ENCODE results near the gene SH3RF3. TPM values are rescaled to one million over a fixed set of nuclear protein-coding genes. Genes with fewer than 3 reads are reported as not detected.

Gene SH3RF3
- total RNA-seq, 1 donor from 2014 or later, result under 0.01 TPM

- FAIRE-seq, result no peak
- no peaks in the 10 kb centered on the region for H3K36me3 ChIP-seq (ENCODE audit: control insufficient read depth, insufficient read depth, low read length)
- no peak for TF ChIP-seq CTCF (IDR thresholded peaks at IDR 0.05; ENCODE audit: insufficient read depth, low read length, severe bottlenecking)
Observed at GRCh38 chr2:109292386-109292785, 163.4 kb downstream of the SH3RF3 start.

GRCh38 chr2:109293663-109294062, 164.7 kb downstream of the SH3RF3 start:
- FAIRE-seq (no peak), DNase-seq (ENCODE audit: low read depth) (no peak)
- H3K4me3 ChIP-seq (ENCODE audit: low read depth, low read length), result no peak overlapping the region
- H3K36me3 ChIP-seq (ENCODE audit: control insufficient read depth, insufficient read depth, low read length), result no peaks in the 10 kb centered on the region
- peaks cover 2% of the 10 kb centered on the region for H3K27me3 ChIP-seq (ENCODE audit: control insufficient read depth, insufficient read depth, low read length)
- TF ChIP-seq CTCF (IDR thresholded peaks at IDR 0.05; ENCODE audit: insufficient read depth, low read length, severe bottlenecking), result no peak

More at GRCh38 chr2:109292386-109292785, 163.4 kb downstream of the SH3RF3 start:
- peaks cover 1% of the 10 kb centered on the region for H3K27me3 ChIP-seq (ENCODE audit: control insufficient read depth, insufficient read depth, low read length)
- DNase-seq (ENCODE audit: low read depth), result no peak
- no peak overlapping the region for H3K4me3 ChIP-seq (ENCODE audit: low read depth, low read length)

- Histone ChIP-seq H3K4me3 (ENCODE audit: low read depth, low read length) (no peak overlapping the region), H3K36me3 (ENCODE audit: control insufficient read depth, insufficient read depth, low read length) (no peaks in the 10 kb centered on the region), H3K27me3 (ENCODE audit: control insufficient read depth, insufficient read depth, low read length) (peaks cover 3% of the 10 kb centered on the region)
- TF ChIP-seq CTCF (IDR thresholded peaks at IDR 0.05; ENCODE audit: insufficient read depth, low read length, severe bottlenecking), result no peak
- no peak for DNase-seq (ENCODE audit: low read depth)
- no peak for FAIRE-seq
Observed at GRCh38 chr2:109294523-109294922, 165.5 kb downstream of the SH3RF3 start.

- DNase-seq (ENCODE audit: low read depth), result no peak
- TF ChIP-seq CTCF (IDR thresholded peaks at IDR 0.05; ENCODE audit: insufficient read depth, low read length, severe bottlenecking), result no peak
- no peak for FAIRE-seq
- Histone ChIP-seq H3K27me3 (ENCODE audit: control insufficient read depth, insufficient read depth, low read length) (peaks cover 5% of the 10 kb centered on the region), H3K36me3 (ENCODE audit: control insufficient read depth, insufficient read depth, low read length) (no peaks in the 10 kb centered on the region), H3K4me3 (ENCODE audit: low read depth, low read length) (no peak overlapping the region)
Observed at GRCh38 chr2:109295070-109295780, 166.2 kb downstream of the SH3RF3 start.

- Histone ChIP-seq H3K4me3 (ENCODE audit: low read depth, low read length) (no peak overlapping the region), H3K36me3 (ENCODE audit: control insufficient read depth, insufficient read depth, low read length) (no peaks in the 10 kb centered on the region), H3K27me3 (ENCODE audit: control insufficient read depth, insufficient read depth, low read length) (peaks cover 5% of the 10 kb centered on the region)
- DNase-seq (ENCODE audit: low read depth), result no peak
- FAIRE-seq, result no peak
- no peak for TF ChIP-seq CTCF (IDR thresholded peaks at IDR 0.05; ENCODE audit: insufficient read depth, low read length, severe bottlenecking)
Observed at GRCh38 chr2:109295781-109296117, 166.7 kb downstream of the SH3RF3 start.

Data from bronchial epithelial cell (primary cell).